GM12878 (cell line): ENCODE data around the gene SPACDR. TPM values are rescaled to one million over a fixed set of nuclear protein-coding genes. Genes with fewer than 3 reads are reported as not detected.

ENCODE experiments used
- ATAC-seq: fragments of 200-7000 bp; cut with Tn5 transposase; 3 replicates; pipeline ENCODE4 v1.9.1; 2020; ENCODE audit warnings: mild to moderate bottlenecking, moderate library complexity
- BruUV-seq: library from RNA; stranded (reverse); fragments of 400-500 nt; replicated peaks from 2 replicates; lab custom pipeline; 2021; lab: Mats Ljungman, UMichigan
- CTCF ChIA-PET: fragments of 300-600 bp; sonication (Branson Sonifier 250); formaldehyde crosslinking; extraction: SDS; loops from one replicate; lab custom pipeline; 2021; ENCODE audit warnings: inconsistent platforms; lab: Yijun Ruan, JAX
- POLR2A ChIA-PET: fragments of 350-600 bp; formaldehyde crosslinking; extraction: SDS; loops from one replicate; lab custom pipeline; 2021; ENCODE audit warnings: inconsistent platforms; lab: Charles Lee
- RAD21 ChIA-PET: fragments of 300-600 bp; sonication (Branson Sonifier 250); formaldehyde crosslinking; loops from one replicate; lab custom pipeline; 2023; ENCODE audit warnings: antibody characterized with exemption; ENCODE audit not compliant: unreplicated experiment; lab: Charles Lee
- SMC1A ChIA-PET: fragments of 300-600 bp; sonication (Branson Sonifier 250); formaldehyde crosslinking; loops from one replicate; lab custom pipeline; 2023; ENCODE audit not compliant: unreplicated experiment, uncharacterized antibody; lab: Charles Lee
- DNase-seq: peaks from one replicate; pipeline ENCODE4 v3.0.0-alpha.2; 2011; ENCODE audit warnings: low read depth, low spot score
- FAIRE-seq: peaks from 3 replicates; lab custom pipeline; 2011; peaks lifted over from hg19 to GRCh38; lab: Jason Lieb, UNC
- H2AFZ ChIP-seq: 2 replicates; pipeline ENCODE4 v1.6.0; 2011; ENCODE audit warnings: low read depth, low read length, control low read depth; ENCODE audit not compliant: control insufficient read depth
- H3K27ac ChIP-seq: 2 replicates; pipeline ENCODE4 v1.5.1; 2011; ENCODE audit warnings: control low read depth; ENCODE audit not compliant: control insufficient read depth, insufficient read depth
- H3K27me3 ChIP-seq, 2 experiments: replicated peaks in 1 of 2; 2 replicates each; pipeline versions ENCODE4 v1.6.0 to v1.6.1; 2011; ENCODE audit warnings: low read length in 1 of 2; ENCODE audit not compliant: control insufficient read depth in 2 of 2, insufficient read depth in 2 of 2
- H3K36me3 ChIP-seq, 2 experiments: 2 replicates each; pipeline ENCODE4 v1.5.1; 2011; ENCODE audit warnings: low read length in 1 of 2; ENCODE audit not compliant: control insufficient read depth in 2 of 2, insufficient read depth in 2 of 2
- H3K4me1 ChIP-seq: 2 replicates; pipeline ENCODE4 v1.6.1; 2011; ENCODE audit warnings: mild to moderate bottlenecking, low read length, moderate library complexity, mixed read lengths; ENCODE audit not compliant: control insufficient read depth, insufficient read depth
- H3K4me2 ChIP-seq: 2 replicates; pipeline ENCODE4 v1.6.0; 2011; ENCODE audit warnings: control low read depth; ENCODE audit not compliant: control insufficient read depth, insufficient read depth
- H3K4me3 ChIP-seq: fragments of 200-600 bp; sonication (generic); 2 replicates; pipeline ENCODE4 v1.5.1; 2016
- H3K79me2 ChIP-seq: 2 replicates; pipeline ENCODE4 v1.6.0; 2011; ENCODE audit warnings: low read length; ENCODE audit not compliant: control insufficient read depth, insufficient read depth
- H3K9ac ChIP-seq: 2 replicates; pipeline ENCODE4 v1.8.0; 2011; ENCODE audit warnings: low read length, control low read depth, mixed read lengths; ENCODE audit not compliant: control insufficient read depth, insufficient read depth
- H3K9me3 ChIP-seq: replicated peaks from 3 replicates; pipeline ENCODE4 v1.5.1; 2011; ENCODE audit warnings: mild to moderate bottlenecking, low read length; ENCODE audit not compliant: control insufficient read depth, insufficient read depth
- H4K20me1 ChIP-seq: 2 replicates; pipeline ENCODE4 v1.6.0; 2011; ENCODE audit not compliant: control insufficient read depth, insufficient read depth
- FOXK2 ChIP-seq: fragments of 450-650 bp; IDR thresholded peaks from 2 replicates; pipeline ENCODE4 v1.6.1; 2017; ENCODE audit warnings: mild to moderate bottlenecking, moderate library complexity
- MLLT1 ChIP-seq: fragments of 450-650 bp; IDR thresholded peaks from 2 replicates; pipeline ENCODE4 v1.6.1; 2016; ENCODE audit warnings: mild to moderate bottlenecking
- PAX8 ChIP-seq: fragments of 450-650 bp; IDR thresholded peaks from 2 replicates; pipeline ENCODE4 v1.6.1; 2017; ENCODE audit warnings: mild to moderate bottlenecking, moderate library complexity
- POLR2A ChIP-seq: IDR thresholded peaks from 2 replicates; pipeline ENCODE4 v1.6.1; 2011; ENCODE audit warnings: low read depth, mild to moderate bottlenecking, low read length
- RELA ChIP-seq: fragments of 450-650 bp; IDR thresholded peaks from 2 replicates; pipeline ENCODE4 v1.8.0; 2014; ENCODE audit warnings: borderline replicate concordance; ENCODE audit not compliant: partially characterized antibody
- RUNX3 ChIP-seq: IDR thresholded peaks from 2 replicates; pipeline ENCODE4 v1.6.1; 2012; ENCODE audit warnings: low read length, inconsistent platforms
- SMAD5 ChIP-seq: IDR thresholded peaks from 2 replicates; pipeline ENCODE4 v1.6.1; 2016; ENCODE audit warnings: antibody characterized with exemption, low read depth
- SMC3 ChIP-seq: IDR thresholded peaks from 2 replicates; pipeline ENCODE4 v1.6.1; 2011; ENCODE audit warnings: low read length, improper control_type of control experiment, borderline replicate concordance
- SREBF2 ChIP-seq: IDR thresholded peaks from 2 replicates; pipeline ENCODE4 v1.6.1; 2012; ENCODE audit warnings: mild to moderate bottlenecking, low read length
- YY1 ChIP-seq: IDR thresholded peaks from 2 replicates; pipeline ENCODE4 v1.6.1; 2011; ENCODE audit warnings: low read depth, mild to moderate bottlenecking, low read length
- ZBED1 ChIP-seq: IDR thresholded peaks from 2 replicates; pipeline ENCODE4 v1.6.1; 2016; ENCODE audit warnings: borderline replicate concordance
- ZNF622 ChIP-seq: fragments of 450-650 bp; IDR thresholded peaks from 2 replicates; pipeline ENCODE4 v1.6.1; 2017; ENCODE audit warnings: mild to moderate bottlenecking, inconsistent platforms
- WGBS: methylation state at CpG from one replicate; pipeline ENCODE4 v1.1.6; 2016; ENCODE audit warnings: low lambda C conversion rate; ENCODE audit not compliant: insufficient replicate concordance, insufficient coverage; ENCODE audit errors: missing lambda C conversion rate; 5-methylcytosine and 5-hydroxymethylcytosine counted together
- in situ Hi-C: fragments of 300-500 bp; cut with MboI; formaldehyde crosslinking; loops from 9 replicates; pipeline ENCODE4 v1.14.3; 2018; ENCODE audit warnings: mixed read lengths
- intact Hi-C: fragments of 100-400 bp; cut with micrococcal nuclease; formaldehyde crosslinking; loops from one replicate; pipeline ENCODE4 v1.14.2; 2022; ENCODE audit not compliant: unreplicated experiment
- polyA plus RNA-seq, 11 experiments: library from polyadenylated mRNA; depleted of rRNA in 4 of 11; unstranded in 6 of 11; stranded (reverse) in 5 of 11; fragments of >200 nt; fragmentation: Nextera tagmentation in 4 of 11; fragmentation: Illumina TruSeq in 1 of 11; extraction: Ambion mirVana in 4 of 11; extraction: Trizol in 1 of 11; gene quantifications; 1 replicate in 1 of 11; 2 replicates in 10 of 11; pipeline versions ENCODE4 v1.2.1 to v1.2.3, GENCODE V29; 2011 to 2016; ENCODE audit warnings: inconsistent platforms in 2 of 11, missing spikeins in 2 of 11, low read depth in 1 of 11
- total RNA-seq, 4 experiments: library from RNA; depleted of rRNA in 3 of 4; stranded (reverse); fragments of >200 nt in 3 of 4; fragmentation: Illumina TruSeq in 1 of 4; extraction: Trizol in 1 of 4; gene quantifications; 2 replicates each; pipeline versions ENCODE4 v1.2.1 to v1.2.3, GENCODE V29; 2013 to 2021
- TF ChIP-seq, protein P1 (sequence below): fragments of 450-650 bp; conservative IDR thresholded peaks from 2 replicates; pipeline ENCODE4 v1.6.1; 2017; ENCODE audit warnings: mild to moderate bottlenecking, moderate library complexity
- TF ChIP-seq, protein P2 (sequence below): IDR thresholded peaks from 2 replicates; pipeline ENCODE4 v1.6.1; 2011; ENCODE audit warnings: mild to moderate bottlenecking, low read depth, low read length, moderate library complexity; ENCODE audit not compliant: insufficient replicate concordance
- TF ChIP-seq, protein P3 (sequence below): fragments of 450-650 bp; IDR thresholded peaks from 2 replicates; pipeline ENCODE4 v1.6.1; 2014; ENCODE audit warnings: mild to moderate bottlenecking

Gene SPACDR
- total and polyA plus RNA-seq, 10 of the 15 experiments (the other 5 are each of a cell fraction or from before 2014, with no cell fraction given) = 0.18 to 1.5 (median 0.63) TPM

DNA sequence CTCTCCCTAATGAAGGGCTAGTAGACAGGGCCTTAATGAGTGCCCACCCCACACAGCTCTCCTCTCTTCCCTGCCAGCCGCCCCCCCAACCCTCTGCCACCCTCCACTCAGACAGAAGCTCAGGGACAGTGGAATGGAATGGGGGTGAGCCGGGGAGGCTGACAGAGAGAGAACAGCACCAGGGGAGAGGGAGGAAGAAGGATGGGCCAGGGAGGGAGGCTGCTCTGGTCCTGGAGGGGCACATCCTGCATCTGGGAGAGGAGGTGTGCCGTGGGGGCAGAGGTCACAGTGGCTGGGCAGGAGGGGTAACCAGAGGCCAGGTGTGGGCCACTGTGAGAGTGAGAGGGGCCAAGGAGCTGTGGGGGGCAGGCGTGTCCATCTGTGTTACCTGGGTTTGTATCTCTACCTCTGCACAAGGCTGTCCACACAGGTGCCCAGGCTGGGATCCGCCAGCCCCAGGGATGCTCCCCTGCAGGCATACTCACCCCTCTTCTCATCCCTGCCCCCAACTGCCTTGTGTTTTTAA is 22.1 kb upstream of the SPACDR start:
- no peaks in the 10 kb centered on the region for H3K79me2 ChIP-seq
- ChIA-PET RAD21 (no interaction called here), POLR2A (no interaction called here), SMC1A (no interaction called here), CTCF (interaction anchor here (0.6 to 1.2 kb wide), 3 partner anchors 23 to 159 kb away, joined by 3 to 10 read pairs (median 4); no protein-coding TSS in a partner anchor)
- no peak overlapping the region for H3K4me2 ChIP-seq
- FAIRE-seq = no peak
- H3K9ac ChIP-seq = no peak overlapping the region
- no peaks in the 10 kb centered on the region for H3K27me3 ChIP-seq
- H2AFZ ChIP-seq = no peak overlapping the region
- no peaks in the 10 kb centered on the region for H4K20me1 ChIP-seq
- WGBS = 25% methylated on average over 4 of the region's 5 CpGs
- DNase-seq = no peak
- no peak overlapping the region for H3K27ac ChIP-seq
- no peaks in the 10 kb centered on the region for H3K36me3 ChIP-seq
- H3K4me1 ChIP-seq = peaks cover 7% of the 10 kb centered on the region
- TF ChIP-seq MLLT1 = no peak
- TF ChIP-seq SREBF2 = no peak
- TF ChIP-seq YY1 = no peak
- no peak for TF ChIP-seq PAX8
- no peak for TF ChIP-seq POLR2A
- TF ChIP-seq, protein P1, sequence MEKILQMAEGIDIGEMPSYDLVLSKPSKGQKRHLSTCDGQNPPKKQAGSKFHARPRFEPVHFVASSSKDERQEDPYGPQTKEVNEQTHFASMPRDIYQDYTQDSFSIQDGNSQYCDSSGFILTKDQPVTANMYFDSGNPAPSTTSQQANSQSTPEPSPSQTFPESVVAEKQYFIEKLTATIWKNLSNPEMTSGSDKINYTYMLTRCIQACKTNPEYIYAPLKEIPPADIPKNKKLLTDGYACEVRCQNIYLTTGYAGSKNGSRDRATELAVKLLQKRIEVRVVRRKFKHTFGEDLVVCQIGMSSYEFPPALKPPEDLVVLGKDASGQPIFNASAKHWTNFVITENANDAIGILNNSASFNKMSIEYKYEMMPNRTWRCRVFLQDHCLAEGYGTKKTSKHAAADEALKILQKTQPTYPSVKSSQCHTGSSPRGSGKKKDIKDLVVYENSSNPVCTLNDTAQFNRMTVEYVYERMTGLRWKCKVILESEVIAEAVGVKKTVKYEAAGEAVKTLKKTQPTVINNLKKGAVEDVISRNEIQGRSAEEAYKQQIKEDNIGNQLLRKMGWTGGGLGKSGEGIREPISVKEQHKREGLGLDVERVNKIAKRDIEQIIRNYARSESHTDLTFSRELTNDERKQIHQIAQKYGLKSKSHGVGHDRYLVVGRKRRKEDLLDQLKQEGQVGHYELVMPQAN = no peak
- TF ChIP-seq ZBED1 = no peak
- TF ChIP-seq RUNX3 = no peak
- TF ChIP-seq ZNF622 = no peak
- no peak for TF ChIP-seq RELA
- TF ChIP-seq, protein P2, sequence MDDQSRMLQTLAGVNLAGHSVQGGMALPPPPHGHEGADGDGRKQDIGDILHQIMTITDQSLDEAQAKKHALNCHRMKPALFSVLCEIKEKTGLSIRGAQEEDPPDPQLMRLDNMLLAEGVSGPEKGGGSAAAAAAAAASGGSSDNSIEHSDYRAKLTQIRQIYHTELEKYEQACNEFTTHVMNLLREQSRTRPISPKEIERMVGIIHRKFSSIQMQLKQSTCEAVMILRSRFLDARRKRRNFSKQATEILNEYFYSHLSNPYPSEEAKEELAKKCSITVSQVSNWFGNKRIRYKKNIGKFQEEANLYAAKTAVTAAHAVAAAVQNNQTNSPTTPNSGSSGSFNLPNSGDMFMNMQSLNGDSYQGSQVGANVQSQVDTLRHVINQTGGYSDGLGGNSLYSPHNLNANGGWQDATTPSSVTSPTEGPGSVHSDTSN = no peak
- TF ChIP-seq SMAD5 = no peak
- TF ChIP-seq FOXK2 = no peak
- TF ChIP-seq, protein P3, sequence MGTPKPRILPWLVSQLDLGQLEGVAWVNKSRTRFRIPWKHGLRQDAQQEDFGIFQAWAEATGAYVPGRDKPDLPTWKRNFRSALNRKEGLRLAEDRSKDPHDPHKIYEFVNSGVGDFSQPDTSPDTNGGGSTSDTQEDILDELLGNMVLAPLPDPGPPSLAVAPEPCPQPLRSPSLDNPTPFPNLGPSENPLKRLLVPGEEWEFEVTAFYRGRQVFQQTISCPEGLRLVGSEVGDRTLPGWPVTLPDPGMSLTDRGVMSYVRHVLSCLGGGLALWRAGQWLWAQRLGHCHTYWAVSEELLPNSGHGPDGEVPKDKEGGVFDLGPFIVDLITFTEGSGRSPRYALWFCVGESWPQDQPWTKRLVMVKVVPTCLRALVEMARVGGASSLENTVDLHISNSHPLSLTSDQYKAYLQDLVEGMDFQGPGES = no peak
- TF ChIP-seq SMC3 = no peak
- H3K9me3 ChIP-seq = no peaks in the 10 kb centered on the region
- no peak for ATAC-seq
- in situ Hi-C loops = no loop called here
- BruUV-seq = no TSS peak
- intact Hi-C loops = no loop called here
- H3K4me3 ChIP-seq = no peak overlapping the region
